CD4-positive, alpha-beta T cell treated with Interleukin-15 for 4 hours (primary cell): ENCODE data around the gene GATAD2B.
"Not testable (repeated sequence)": the region's sequence is repeated elsewhere in the genome, so short reads cannot be mapped to it uniquely, and the experiment has no call there.

Experiments used
- DNase-seq: peaks from one replicate; pipeline ENCODE4 v3.0.0-alpha.2; 2020; ENCODE audit warnings: low spot score

The GATAD2B gene

GRCh38 chr1:153833968-153834367, 88.8 kb downstream of the GATAD2B start:
- DNase-seq, result not testable (repeated sequence)

GRCh38 chr1:153833171-153833570, 89.6 kb downstream of the GATAD2B start:
- no peak for DNase-seq

DNA sequence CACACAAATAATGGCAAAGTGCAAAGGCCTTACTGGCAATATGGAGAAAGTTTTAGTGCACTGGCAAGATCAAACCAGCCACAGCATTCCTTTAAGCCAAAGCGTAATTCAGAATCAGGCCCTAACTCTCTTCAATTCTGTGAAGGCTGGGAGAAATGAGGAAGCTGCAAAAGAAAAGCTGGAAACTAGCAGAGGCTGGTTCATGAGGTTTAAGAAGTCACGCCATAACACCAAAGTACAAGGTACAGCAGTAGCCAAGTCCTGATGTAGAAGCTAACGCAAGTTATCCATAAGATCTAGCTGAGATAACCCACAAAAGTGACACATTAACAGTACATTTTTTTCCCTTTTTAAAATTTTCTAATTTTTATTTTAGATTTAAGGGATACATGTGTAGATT, 90.5 kb downstream of the GATAD2B start:
- DNase-seq, result no peak

- DNase-seq, result no peak
These were observed 91.7 kb downstream of the GATAD2B start for GRCh38 chr1:153831026-153831425.

DNA sequence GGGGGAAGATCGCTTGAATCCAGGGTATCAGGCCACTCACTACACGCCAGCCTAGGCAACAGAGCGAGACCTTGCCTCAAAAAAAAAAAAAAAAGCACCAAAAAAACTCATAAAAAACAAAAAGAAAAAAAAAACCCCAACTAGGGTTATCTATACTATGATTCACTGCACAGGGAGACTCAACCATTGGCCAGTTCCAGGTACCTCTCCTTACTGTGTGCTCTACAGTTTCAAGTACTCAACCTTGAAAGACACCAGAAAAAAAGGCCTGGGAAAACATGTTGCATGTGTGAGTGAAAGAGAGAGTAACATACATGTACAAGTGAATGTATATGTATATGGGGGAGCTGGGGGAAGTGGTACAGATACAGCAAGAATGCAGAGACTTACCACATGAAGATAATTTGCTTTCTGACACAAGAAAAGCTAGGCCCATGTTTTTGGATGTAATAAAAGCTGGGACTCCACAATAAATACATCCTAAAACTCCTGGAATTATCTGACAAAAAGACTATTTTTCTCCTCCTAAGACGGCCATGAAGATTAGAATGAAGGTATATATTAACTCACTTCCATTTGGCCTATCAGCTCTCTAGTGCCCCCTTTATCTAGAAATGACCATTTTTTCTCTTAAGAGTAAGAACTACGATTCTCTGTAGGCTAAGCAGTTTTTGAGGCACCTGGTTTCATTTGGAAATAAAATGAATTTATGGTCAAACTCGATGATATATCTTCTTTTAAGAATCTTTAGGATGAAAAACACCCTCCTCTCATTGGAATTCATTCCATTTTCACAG, 95.4 kb downstream of the GATAD2B start:
- DNase-seq, result no peak

- DNase-seq, result no peak
These were observed 103.9 kb downstream of the GATAD2B start for GRCh38 chr1:153818876-153819275.

GRCh38 chr1:153816283-153816889, 106.4 kb downstream of the GATAD2B start:
- DNase-seq, result no peak

DNA sequence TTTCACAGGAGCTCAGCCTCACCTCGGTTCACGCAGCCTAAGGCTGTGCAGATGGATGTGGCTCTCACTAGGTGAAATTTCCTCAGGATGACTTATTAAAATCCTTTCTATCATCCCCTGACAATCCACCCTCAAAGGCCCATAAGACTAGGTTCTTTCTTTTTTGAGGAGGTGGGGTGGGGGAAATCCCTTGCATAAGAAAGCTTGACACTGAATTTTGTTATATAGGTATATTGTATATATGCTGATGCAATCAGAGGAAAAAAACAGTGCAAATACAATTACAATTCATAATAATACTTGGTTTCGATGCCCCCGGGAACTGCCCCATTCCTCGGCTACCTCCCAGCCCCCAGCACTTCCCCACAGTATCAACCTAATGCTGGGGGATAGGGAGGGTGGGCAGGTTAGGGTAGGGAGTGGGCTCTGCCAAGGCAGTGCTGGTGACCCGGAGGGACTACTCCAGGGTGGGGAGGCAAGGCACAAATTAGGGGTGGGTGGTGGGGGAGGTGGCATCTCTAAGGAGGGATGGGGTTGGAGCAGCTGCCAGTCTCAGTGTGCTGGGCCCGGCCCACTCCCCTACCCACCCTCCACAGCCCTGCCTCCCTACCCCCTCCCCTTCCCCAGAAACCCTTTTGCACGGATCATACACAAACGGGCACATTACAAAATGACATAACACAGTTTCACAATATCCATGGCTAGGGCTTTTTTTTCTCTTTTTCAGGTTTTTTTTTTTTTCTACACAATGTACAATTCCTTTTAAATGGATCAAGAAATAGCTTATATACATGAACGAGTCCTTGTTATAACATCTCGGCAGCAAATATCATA, 116.7 kb downstream of the GATAD2B start:
- DNase-seq, result no peak

- peak; percentile 88 for DNase-seq
These were observed 117.6 kb downstream of the GATAD2B start for GRCh38 chr1:153805042-153805745.

GRCh38 chr1:153804112-153804511, 118.7 kb downstream of the GATAD2B start:
- DNase-seq, result no peak

GRCh38 chr1:153803470-153804056, 119.2 kb downstream of the GATAD2B start:
- DNase-seq, result no peak

GRCh38 chr1:153801786-153802697, 120.7 kb downstream of the GATAD2B start:
- no peak for DNase-seq

DNA sequence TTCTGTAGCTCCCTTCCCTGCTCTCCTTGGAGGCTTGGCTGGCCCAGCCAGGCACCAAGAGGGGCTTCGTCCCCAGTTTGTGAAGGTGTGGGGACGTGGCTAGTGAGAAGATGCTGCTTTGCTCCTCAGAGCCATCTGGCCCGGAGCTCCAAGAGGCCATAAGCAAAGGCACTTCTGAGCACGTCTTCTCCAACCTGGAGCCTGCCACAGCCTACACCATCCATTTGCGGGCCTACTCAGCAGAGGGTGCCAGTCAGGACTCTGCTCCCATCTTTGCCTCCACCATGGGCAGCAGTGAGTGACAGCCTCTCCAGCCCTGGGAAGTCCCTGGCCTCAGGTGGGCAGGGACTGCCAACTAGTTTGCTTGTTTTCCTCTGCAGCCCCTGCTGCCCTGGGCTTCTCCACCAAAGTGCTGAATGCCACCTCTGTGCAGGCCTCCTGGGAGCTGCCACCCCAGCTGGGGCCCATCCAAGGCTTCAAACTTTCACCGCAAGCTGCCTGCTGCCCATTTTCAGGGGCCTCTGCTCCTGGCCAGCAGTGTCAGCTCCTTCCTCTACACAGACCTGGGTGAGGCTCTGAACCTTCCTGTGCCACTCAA, 121.6 kb downstream of the GATAD2B start:
- DNase-seq, result no peak

GRCh38 chr1:153800516-153800915, 122.3 kb downstream of the GATAD2B start:
- DNase-seq, result no peak

GRCh38 chr1:153799566-153800465, 123.0 kb downstream of the GATAD2B start:
- no peak for DNase-seq

GRCh38 chr1:153799016-153799415, 123.8 kb downstream of the GATAD2B start:
- DNase-seq, result no peak

DNA sequence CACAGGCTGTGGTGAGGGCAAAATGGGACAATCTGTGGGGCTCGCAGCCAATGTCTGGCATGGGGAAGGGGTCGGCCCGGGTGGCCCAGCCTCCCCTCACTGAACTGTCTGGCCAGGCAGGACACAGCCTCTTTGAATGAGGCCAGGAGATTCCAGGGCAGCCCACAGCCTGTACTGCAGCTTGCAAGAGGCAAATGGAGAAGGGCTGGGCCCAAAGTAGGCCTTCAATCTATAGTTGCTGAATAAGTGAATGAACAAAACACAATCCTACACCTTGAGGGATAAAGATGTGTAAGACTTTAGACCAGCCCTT, 124.3 kb downstream of the GATAD2B start:
- no peak for DNase-seq

GRCh38 chr1:153796786-153797659, 125.7 kb downstream of the GATAD2B start:
- peak; percentile 86 for DNase-seq
